Lung (tissue), 12 donors: ENCODE data around the gene NXPH1. TPM values are rescaled to one million over a fixed set of nuclear protein-coding genes. Genes with fewer than 3 reads are reported as not detected.

Experiments used
- ATAC-seq: fragments of 200-7000 bp; cut with Tn5 transposase; one replicate; pipeline ENCODE4 v1.9.1; 2020; ENCODE audit warnings: moderate number of reproducible peaks; ENCODE audit not compliant: insufficient read depth, low FRiP score
- DNase-seq, 3 donors: peaks; one replicate each; pipeline ENCODE4 v3.0.0-alpha.2; 2013 to 2017
- H3K27ac ChIP-seq, 2 donors: one replicate each; pipeline ENCODE4 v1.5.1; 2013; ENCODE audit warnings: mild to moderate bottlenecking in 2 of 2, moderate library complexity in 2 of 2, control low read depth in 1 of 2, inconsistent platforms in 1 of 2, low read depth in 1 of 2, low read length in 1 of 2
- H3K27me3 ChIP-seq, 3 donors: one replicate each; pipeline ENCODE4 v1.5.1; 2013; ENCODE audit warnings: low read length in 2 of 3; ENCODE audit not compliant: control insufficient read depth in 3 of 3, insufficient read depth in 3 of 3
- H3K36me3 ChIP-seq, 4 donors: one replicate each; pipeline ENCODE4 v1.5.1; 2013; ENCODE audit warnings: low read length in 4 of 4, mild to moderate bottlenecking in 1 of 4, moderate library complexity in 1 of 4; ENCODE audit not compliant: control insufficient read depth in 4 of 4, insufficient read depth in 4 of 4
- H3K4me1 ChIP-seq, 5 donors: one replicate each; pipeline ENCODE4 v1.5.1; 2013; ENCODE audit warnings: low read length in 5 of 5, mild to moderate bottlenecking in 2 of 5, moderate library complexity in 1 of 5; ENCODE audit not compliant: control insufficient read depth in 5 of 5, insufficient read depth in 5 of 5
- H3K4me3 ChIP-seq: one replicate; pipeline ENCODE4 v1.5.1; 2013; ENCODE audit warnings: mild to moderate bottlenecking, control low read depth, moderate library complexity
- H3K9ac ChIP-seq, 2 donors: one replicate each; pipeline ENCODE4 v1.5.1; 2013; ENCODE audit warnings: low read length in 2 of 2, control low read depth in 1 of 2; ENCODE audit not compliant: insufficient read depth in 1 of 2
- H3K9me3 ChIP-seq, 4 donors: one replicate each; pipeline ENCODE4 v1.5.1; 2013; ENCODE audit warnings: low read length in 3 of 4, mild to moderate bottlenecking in 1 of 4, moderate library complexity in 1 of 4; ENCODE audit not compliant: control insufficient read depth in 4 of 4, insufficient read depth in 3 of 4
- CTCF ChIP-seq: IDR thresholded peaks from 2 replicates; pipeline ENCODE4 v1.5.1; 2012; ENCODE audit warnings: mild to moderate bottlenecking; ENCODE audit errors: control extremely low read depth, extremely low read depth
- WGBS, 2 donors: extraction: QIAGEN DNeasy Blood & Tissue Kit; methylation state at CpG; one replicate each; pipeline ENCODE4 v1.1.7; 2013; 5-methylcytosine and 5-hydroxymethylcytosine counted together
- polyA plus RNA-seq, 2 donors: library from polyadenylated mRNA; stranded (reverse); fragments of 200-250 nt; gene quantifications; one replicate each; pipeline ENCODE4 v1.2.1, GENCODE V29; 2013
- total RNA-seq, 2 donors: library from RNA; depleted of rRNA in 1 of 2; stranded (reverse); fragments of >200 nt in 1 of 2; gene quantifications; one replicate each; pipeline ENCODE4 v1.2.1, GENCODE V29; 2014 to 2021
- donor health status: control.
- donor health status: control.
- donor health status: Bipolar disorder and iron deficiency.
- donor health status: healthy.
- donor health status: DM: yes; HTN: yes; CAD: no.

Gene NXPH1
- total and polyA plus RNA-seq, 4 donors, result 0.09 to 0.17 TPM; not detected in 2

- H3K27me3 ChIP-seq, result no peaks in the 10 kb centered on the region
- ATAC-seq, result no peak
- no peaks in the 10 kb centered on the region for H3K4me1 ChIP-seq
- no peak overlapping the region for H3K9ac ChIP-seq
- no peaks in the 10 kb centered on the region for H3K9me3 ChIP-seq
- no peak for DNase-seq
- no peaks in the 10 kb centered on the region for H3K36me3 ChIP-seq
- no peak for TF ChIP-seq CTCF
- no peak overlapping the region for H3K4me3 ChIP-seq
- WGBS, 2 donors, result 78 to 80% methylated on average over 3 of the region's 3 CpGs
- H3K27ac ChIP-seq, result no peak overlapping the region
Measured at GRCh38 chr7:8549046-8549445, 115.6 kb downstream of the NXPH1 start.

- Histone ChIP-seq H3K4me1 (peaks cover 0 to 4% (median 0%) of the 10 kb centered on the region in 5 donors), H3K9ac (no peak overlapping the region), H3K9me3 (no peaks in the 10 kb centered on the region), H3K4me3 (no peak overlapping the region), H3K27ac (no peak overlapping the region), H3K36me3 (no peaks in the 10 kb centered on the region), H3K27me3 (no peaks in the 10 kb centered on the region)
- TF ChIP-seq CTCF, result no peak
- ATAC-seq, result no peak
- DNase-seq, result peak in 1 of 3 donors; percentile 6
- WGBS, 2 donors, result 60 to 72% methylated on average over 2 of the region's 2 CpGs
Measured at GRCh38 chr7:8560501-8560900, 127.1 kb downstream of the NXPH1 start.

- H3K4me1 ChIP-seq, result peaks cover 0 to 4% (median 0%) of the 10 kb centered on the region in 5 donors
- no peaks in the 10 kb centered on the region for H3K9me3 ChIP-seq
- no peak for DNase-seq
- H3K36me3 ChIP-seq, result no peaks in the 10 kb centered on the region
- 65 to 69% methylated on average over 3 of the region's 3 CpGs for WGBS, 2 donors
- no peak overlapping the region for H3K27ac ChIP-seq
- H3K4me3 ChIP-seq, result no peak overlapping the region
- no peak overlapping the region for H3K9ac ChIP-seq
- no peak for ATAC-seq
- TF ChIP-seq CTCF, result no peak
- H3K27me3 ChIP-seq, result no peaks in the 10 kb centered on the region
Measured at GRCh38 chr7:8561449-8561848, 128.0 kb downstream of the NXPH1 start.

- 79 to 87% methylated on average over 3 of the region's 3 CpGs for WGBS, 2 donors
- Histone ChIP-seq H3K9ac (no peak overlapping the region), H3K9me3 (no peaks in the 10 kb centered on the region), H3K4me3 (no peak overlapping the region), H3K27ac (no peak overlapping the region), H3K36me3 (no peaks in the 10 kb centered on the region), H3K27me3 (no peaks in the 10 kb centered on the region), H3K4me1 (peaks cover 0 to 4% (median 0%) of the 10 kb centered on the region in 5 donors)
- no peak for TF ChIP-seq CTCF
- ATAC-seq, result no peak
- DNase-seq, result no peak
Measured at GRCh38 chr7:8564281-8564680, 130.9 kb downstream of the NXPH1 start.
